ENCODE results near the gene GJB5. TPM values are rescaled to one million over a fixed set of nuclear protein-coding genes. Genes with fewer than 3 reads are reported as not detected.

GJB5 gene
- total and polyA plus RNA-seq, 2 donors (not counting 1 experiment from before 2014, with no cell fraction given), result not detected

- Histone ChIP-seq H3K27me3 (replicated peaks in 1 of 4; ENCODE audit: control extremely low read depth in 1 of 4, control insufficient read depth in 3 of 4, insufficient read depth in 4 of 4, low read length in 3 of 4) (peaks cover 0 to 8% (median 0%) of the 10 kb centered on the region in 4 experiments), H3K4me1 (ENCODE audit: control insufficient read depth in 2 of 2, insufficient read depth in 2 of 2, low read length in 2 of 2) (peaks cover 0 to 5% of the 10 kb centered on the region in 2 donors), H3K79me2 (ENCODE audit: control insufficient read depth, insufficient read depth, low read length) (no peaks in the 10 kb centered on the region), H3K27ac (ENCODE audit: low read length in 2 of 2) (no peak overlapping the region), H4K20me1 (ENCODE audit: control insufficient read depth, insufficient read depth, low read length, poor library complexity, severe bottlenecking) (no peaks in the 10 kb centered on the region), H3K9me3 (ENCODE audit: control extremely low read depth in 1 of 3, control insufficient read depth in 2 of 3, insufficient read depth in 1 of 3, low read length in 2 of 3) (no peaks in the 10 kb centered on the region), H2AFZ (ENCODE audit: insufficient read depth, low read depth, low read length, poor library complexity, severe bottlenecking) (peak overlapping the region; percentile 7), H3K36me3 (replicated peaks in 1 of 2; ENCODE audit: control extremely low read depth in 1 of 2, control insufficient read depth in 1 of 2, extremely low read depth in 1 of 2, insufficient read depth in 2 of 2, low read length in 1 of 2) (no peaks in the 10 kb centered on the region), H3K4me2 (replicated peaks; ENCODE audit: low read depth, low read length, poor library complexity, severe bottlenecking) (no peak overlapping the region), H3K4me3 (ENCODE audit: control extremely low read depth in 1 of 5, extremely low read depth in 1 of 5, insufficient read depth in 1 of 5, low read depth in 2 of 5, low read length in 4 of 5) (no peak overlapping the region), H3K9ac (ENCODE audit: low read length) (no peak overlapping the region)
- H3K27me3 Mint-ChIP-seq, result peaks cover 18% of the 10 kb centered on the region
- intact Hi-C loops (cut with micrococcal nuclease), result no loop called here
- ATAC-seq (ENCODE audit: low read depth), result peak; percentile 76
- POLR2A ChIA-PET, result no interaction called here
- peak; percentile 66 for DNase-seq
- no peak overlapping the region for H3K27ac Mint-ChIP-seq
- TF ChIP-seq CTCF (IDR thresholded peaks at IDR 0.05) (peak; percentile 93), EZH2 (IDR thresholded peaks at IDR 0.05; ENCODE audit: borderline replicate concordance, insufficient read depth, low read depth, low read length, poor library complexity, severe bottlenecking) (no peak)
- WGBS (ENCODE audit: insufficient coverage), result 13% methylated on average over 16 of the region's 16 CpGs
- H3K4me1 Mint-ChIP-seq, result peaks cover 4% of the 10 kb centered on the region
- H3K9me3 Mint-ChIP-seq (ENCODE audit: insufficient read depth), result no peaks in the 10 kb centered on the region
- CTCF ChIA-PET, result interaction anchor here (0.7 to 4.6 kb wide), 16 partner anchors 8 to 1114 kb away, joined by 3 to 27 read pairs (median 5); partner anchors contain the start of gene GJB4
- no peak overlapping the region for H3K4me3 Mint-ChIP-seq
Observed at GRCh38 chr1:34742667-34743270, 12.1 kb upstream of the GJB5 start.

GRCh38 chr1:34743775-34744174, 11.1 kb upstream of the GJB5 start:
- Mint-ChIP-seq H3K27ac (no peak overlapping the region), H3K4me1 (peaks cover 4% of the 10 kb centered on the region), H3K27me3 (peaks cover 18% of the 10 kb centered on the region), H3K9me3 (ENCODE audit: insufficient read depth) (no peaks in the 10 kb centered on the region), H3K4me3 (no peak overlapping the region)
- no peak overlapping the region for H3K9ac ChIP-seq (ENCODE audit: low read length)
- ATAC-seq (ENCODE audit: low read depth), result no peak
- no peak overlapping the region for H3K4me3 ChIP-seq (ENCODE audit: control extremely low read depth in 1 of 5, extremely low read depth in 1 of 5, insufficient read depth in 1 of 5, low read depth in 2 of 5, low read length in 4 of 5)
- ChIA-PET POLR2A (no interaction called here), CTCF (interaction anchor here (1.4 to 4.6 kb wide), 4 partner anchors 10 to 1111 kb away, joined by 3 to 27 read pairs (median 8); no protein-coding TSS in a partner anchor)
- H3K9me3 ChIP-seq (ENCODE audit: control extremely low read depth in 1 of 3, control insufficient read depth in 2 of 3, insufficient read depth in 1 of 3, low read length in 2 of 3), result no peaks in the 10 kb centered on the region
- H3K79me2 ChIP-seq (ENCODE audit: control insufficient read depth, insufficient read depth, low read length), result no peaks in the 10 kb centered on the region
- no peak for DNase-seq
- H3K27ac ChIP-seq (ENCODE audit: low read length in 2 of 2), result no peak overlapping the region
- H3K4me2 ChIP-seq (replicated peaks; ENCODE audit: low read depth, low read length, poor library complexity, severe bottlenecking), result no peak overlapping the region
- TF ChIP-seq EZH2 (IDR thresholded peaks at IDR 0.05; ENCODE audit: borderline replicate concordance, insufficient read depth, low read depth, low read length, poor library complexity, severe bottlenecking), result no peak
- no peak for TF ChIP-seq CTCF (IDR thresholded peaks at IDR 0.05)
- intact Hi-C loops (cut with micrococcal nuclease), result no loop called here
- peaks cover 0 to 5% of the 10 kb centered on the region in 2 donors for H3K4me1 ChIP-seq (ENCODE audit: control insufficient read depth in 2 of 2, insufficient read depth in 2 of 2, low read length in 2 of 2)
- H3K27me3 ChIP-seq (replicated peaks in 1 of 4; ENCODE audit: control extremely low read depth in 1 of 4, control insufficient read depth in 3 of 4, insufficient read depth in 4 of 4, low read length in 3 of 4), result peaks cover 0 to 8% (median 0%) of the 10 kb centered on the region in 4 experiments
- no peaks in the 10 kb centered on the region for H4K20me1 ChIP-seq (ENCODE audit: control insufficient read depth, insufficient read depth, low read length, poor library complexity, severe bottlenecking)
- no peaks in the 10 kb centered on the region for H3K36me3 ChIP-seq (replicated peaks in 1 of 2; ENCODE audit: control extremely low read depth in 1 of 2, control insufficient read depth in 1 of 2, extremely low read depth in 1 of 2, insufficient read depth in 2 of 2, low read length in 1 of 2)
- H2AFZ ChIP-seq (ENCODE audit: insufficient read depth, low read depth, low read length, poor library complexity, severe bottlenecking), result no peak overlapping the region
- WGBS (ENCODE audit: insufficient coverage), result 81% methylated on average over 5 of the region's 6 CpGs

Measured in B cell (primary cell).